Activated CD8-positive, alpha-beta T cell treated with anti-CD3 and anti-CD28 coated beads for 36 hours (primary cell): ENCODE data around the gene SETBP1. TPM values are rescaled to one million over a fixed set of nuclear protein-coding genes. Genes with fewer than 3 reads are reported as not detected.

Experiments used
- ATAC-seq: fragments of 200-7000 bp; cut with Tn5 transposase; one replicate; pipeline ENCODE4 v1.10.0; 2021; ENCODE audit warnings: mild to moderate bottlenecking, moderate library complexity
- CTCF ChIA-PET: fragments of 350-600 bp; sonication (Branson Sonifier 250); formaldehyde crosslinking; loops from one replicate; lab custom pipeline; 2021; ENCODE audit warnings: antibody characterized with exemption; lab: Charles Lee
- POLR2A ChIA-PET: fragments of 350-600 bp; sonication (Branson Sonifier 250); formaldehyde crosslinking; loops from one replicate; lab custom pipeline; 2021; ENCODE audit warnings: antibody characterized with exemption; lab: Charles Lee
- DNase-seq: peaks from one replicate; pipeline ENCODE4 v3.0.0-alpha.2; 2020
- H3K27ac Mint-ChIP-seq: one replicate; pipeline ENCODE4 v1.8.0; 2021; ENCODE audit warnings: mild to moderate bottlenecking, mixed read lengths
- H3K27me3 Mint-ChIP-seq: one replicate; pipeline ENCODE4 v1.8.0; 2021; ENCODE audit warnings: mixed read lengths
- H3K36me3 Mint-ChIP-seq: one replicate; pipeline ENCODE4 v1.8.0; 2021; ENCODE audit warnings: low read depth, mixed read lengths
- H3K4me1 Mint-ChIP-seq: one replicate; pipeline ENCODE4 v1.8.0; 2021; ENCODE audit warnings: low read depth, mixed read lengths
- H3K4me3 Mint-ChIP-seq: one replicate; pipeline ENCODE4 v1.8.0; 2021; ENCODE audit warnings: mild to moderate bottlenecking, moderate library complexity, mixed read lengths
- H3K9me3 Mint-ChIP-seq: one replicate; pipeline ENCODE4 v1.8.0; 2021; ENCODE audit warnings: mixed read lengths
- CTCF ChIP-seq: fragments of 200-600 bp; IDR thresholded peaks from one replicate; pipeline ENCODE4 v1.8.0; 2022; ENCODE audit warnings: antibody characterized with exemption, mild to moderate bottlenecking
- intact Hi-C: fragments of 100-400 bp; cut with micrococcal nuclease; formaldehyde crosslinking; loops from one replicate; pipeline ENCODE4 v1.10.0; 2022
- total RNA-seq, 2 experiments: library from RNA; stranded (reverse); gene quantifications; one replicate each; pipeline ENCODE4 v1.2.3, GENCODE V29; 2021

SETBP1 gene
- total RNA-seq, 2 experiments from 2014 or later: 10.2 to 10.4 TPM

GRCh38 chr18:45102126-45102525 is 421.4 kb downstream of the SETBP1 start:
- no peak for TF ChIP-seq CTCF
- ChIA-PET CTCF (interaction anchor here (1.6 kb wide), 1 partner anchor 111 kb away, joined by 5 read pairs; no protein-coding TSS in a partner anchor), POLR2A (no interaction called here)
- intact Hi-C loops: loop anchor here (10.0 kb wide), 1 partner anchor 283 kb away; no protein-coding TSS in a partner anchor
- H3K4me1 Mint-ChIP-seq: peaks cover 2% of the 10 kb centered on the region
- H3K36me3 Mint-ChIP-seq: no peaks in the 10 kb centered on the region
- no peak overlapping the region for H3K27ac Mint-ChIP-seq
- H3K9me3 Mint-ChIP-seq: no peaks in the 10 kb centered on the region
- no peak overlapping the region for H3K4me3 Mint-ChIP-seq
- no peak for ATAC-seq
- DNase-seq: no peak
- peaks cover 3% of the 10 kb centered on the region for H3K27me3 Mint-ChIP-seq

- peaks cover 2% of the 10 kb centered on the region for H3K4me1 Mint-ChIP-seq
- intact Hi-C loops: loop anchor here (10.0 kb wide), 1 partner anchor 282 kb away; no protein-coding TSS in a partner anchor
- no peak overlapping the region for H3K4me3 Mint-ChIP-seq
- ChIA-PET POLR2A (no interaction called here), CTCF (interaction anchor here (1.6 kb wide), 1 partner anchor 110 kb away, joined by 5 read pairs; no protein-coding TSS in a partner anchor)
- no peaks in the 10 kb centered on the region for H3K36me3 Mint-ChIP-seq
- ATAC-seq: no peak
- no peak for TF ChIP-seq CTCF
- no peak for DNase-seq
- no peak overlapping the region for H3K27ac Mint-ChIP-seq
- H3K9me3 Mint-ChIP-seq: no peaks in the 10 kb centered on the region
- peaks cover 1% of the 10 kb centered on the region for H3K27me3 Mint-ChIP-seq
These were observed 422.2 kb downstream of the SETBP1 start for GRCh38 chr18:45102863-45103262.

GRCh38 chr18:45103319-45104048 is 422.8 kb downstream of the SETBP1 start:
- Mint-ChIP-seq H3K27me3 (peaks cover 1% of the 10 kb centered on the region), H3K4me3 (no peak overlapping the region), H3K27ac (no peak overlapping the region), H3K36me3 (no peaks in the 10 kb centered on the region), H3K4me1 (peaks cover 2% of the 10 kb centered on the region), H3K9me3 (no peaks in the 10 kb centered on the region)
- ATAC-seq: no peak
- ChIA-PET POLR2A (no interaction called here), CTCF (interaction anchor here (1.6 kb wide), 1 partner anchor 110 kb away, joined by 5 read pairs; no protein-coding TSS in a partner anchor)
- intact Hi-C loops: loop anchor here (10.0 kb wide), 1 partner anchor 281 kb away; no protein-coding TSS in a partner anchor
- no peak for DNase-seq
- TF ChIP-seq CTCF: no peak

- Mint-ChIP-seq H3K36me3 (no peaks in the 10 kb centered on the region), H3K27ac (no peak overlapping the region), H3K9me3 (no peaks in the 10 kb centered on the region), H3K27me3 (peaks cover 1% of the 10 kb centered on the region), H3K4me1 (peaks cover 2% of the 10 kb centered on the region), H3K4me3 (no peak overlapping the region)
- no peak for TF ChIP-seq CTCF
- ChIA-PET POLR2A (no interaction called here), CTCF (no interaction called here)
- ATAC-seq (no peak), DNase-seq (no peak)
- intact Hi-C loops: loop anchor here (10.0 kb wide), 1 partner anchor 281 kb away; no protein-coding TSS in a partner anchor
These were observed 423.3 kb downstream of the SETBP1 start for GRCh38 chr18:45104049-45104395.

GRCh38 chr18:45106331-45106774 is 425.7 kb downstream of the SETBP1 start:
- POLR2A ChIA-PET: no interaction called here
- H3K4me1 Mint-ChIP-seq: peaks cover 2% of the 10 kb centered on the region
- peak; percentile 62 for ATAC-seq
- no peaks in the 10 kb centered on the region for H3K36me3 Mint-ChIP-seq
- peaks cover 2% of the 10 kb centered on the region for H3K27me3 Mint-ChIP-seq
- CTCF ChIA-PET: interaction anchor here (1.7 kb wide), 1 partner anchor 214 kb away, joined by 3 read pairs; no protein-coding TSS in a partner anchor
- H3K4me3 Mint-ChIP-seq: no peak overlapping the region
- intact Hi-C loops: loop anchor here (10.0 kb wide), 1 partner anchor 278 kb away; no protein-coding TSS in a partner anchor
- TF ChIP-seq CTCF: no peak
- peak; percentile 36 for DNase-seq
- H3K9me3 Mint-ChIP-seq: no peaks in the 10 kb centered on the region
- H3K27ac Mint-ChIP-seq: no peak overlapping the region
